IMR-90 (cell line): Measurements from ENCODE around the gene HIGD2A. TPM values are rescaled to one million over a fixed set of nuclear protein-coding genes. Genes with fewer than 3 reads are reported as not detected.

Experiments
- ATAC-seq: fragments of 200-7000 bp; cut with Tn5 transposase; 2 replicates; pipeline ENCODE4 v1.9.1; 2020; ENCODE audit warnings: low read depth, mild to moderate bottlenecking, moderate library complexity
- BruUV-seq: library from RNA; stranded (reverse); fragments of 400-500 nt; replicated peaks from 2 replicates; lab custom pipeline; 2021; lab: Mats Ljungman, UMichigan
- CTCF ChIA-PET: fragments of 300-600 bp; formaldehyde crosslinking; extraction: SDS; loops from one replicate; lab custom pipeline; 2021; ENCODE audit warnings: antibody characterized with exemption; lab: Yijun Ruan, JAX
- POLR2A ChIA-PET: fragments of 300-600 bp; sonication (Branson Sonifier 250); formaldehyde crosslinking; loops from one replicate; lab custom pipeline; 2022; ENCODE audit warnings: antibody characterized with exemption; ENCODE audit not compliant: unreplicated experiment; lab: Charles Lee
- DNase-seq: peaks from one replicate; pipeline ENCODE4 v3.0.0; 2013
- H2AFZ ChIP-seq: replicated peaks from 2 replicates; pipeline ENCODE3; 2013; ENCODE audit warnings: low read length, mild to moderate bottlenecking; ENCODE audit not compliant: poor library complexity
- H2AK5ac ChIP-seq: 2 replicates; pipeline ENCODE4 v1.6.1; 2013; ENCODE audit warnings: low read depth, low read length, inconsistent platforms
- H2AK9ac ChIP-seq: replicated peaks from 2 replicates; pipeline ENCODE3; 2013; ENCODE audit warnings: mild to moderate bottlenecking, low read depth, low read length, moderate library complexity; ENCODE audit not compliant: poor library complexity
- H2BK120ac ChIP-seq: 2 replicates; pipeline ENCODE4 v1.6.1; 2013; ENCODE audit warnings: low read depth, low read length, inconsistent platforms
- H2BK15ac ChIP-seq: 3 replicates; pipeline ENCODE4 v1.6.1; 2013; ENCODE audit warnings: low read depth, low read length, inconsistent platforms
- H2BK20ac ChIP-seq: 2 replicates; pipeline ENCODE4 v1.6.1; 2013; ENCODE audit warnings: low read depth, mild to moderate bottlenecking, inconsistent platforms, low read length, moderate library complexity
- H2BK5ac ChIP-seq: 2 replicates; pipeline ENCODE4 v1.6.1; 2013; ENCODE audit warnings: mild to moderate bottlenecking, low read depth, low read length, inconsistent platforms; ENCODE audit not compliant: poor library complexity, severe bottlenecking
- H3K14ac ChIP-seq: replicated peaks from 2 replicates; pipeline ENCODE4 v1.6.1; 2013; ENCODE audit warnings: low read depth, low read length, inconsistent platforms
- H3K18ac ChIP-seq: 2 replicates; pipeline ENCODE4 v1.6.1; 2013; ENCODE audit warnings: low read depth, low read length, control low read depth
- H3K23ac ChIP-seq: 2 replicates; pipeline ENCODE4 v1.6.1; 2013; ENCODE audit warnings: low read depth, low read length, inconsistent platforms
- H3K27ac ChIP-seq: 2 replicates; pipeline ENCODE4 v1.5.1; 2013; ENCODE audit warnings: mild to moderate bottlenecking, control low read depth, low read length; ENCODE audit not compliant: insufficient read depth
- H3K27me3 ChIP-seq: 2 replicates; pipeline ENCODE4 v1.6.1; 2013; ENCODE audit warnings: low read length; ENCODE audit not compliant: control insufficient read depth, insufficient read depth
- H3K36me3 ChIP-seq: 2 replicates; pipeline ENCODE4 v1.6.1; 2013; ENCODE audit warnings: low read length, mixed read lengths; ENCODE audit not compliant: control insufficient read depth, insufficient read depth
- H3K4ac ChIP-seq: 2 replicates; pipeline ENCODE4 v1.6.1; 2013; ENCODE audit warnings: low read depth, low read length, inconsistent platforms
- H3K4me1 ChIP-seq: 2 replicates; pipeline ENCODE4 v1.6.1; 2013; ENCODE audit warnings: low read length, mixed read lengths; ENCODE audit not compliant: control insufficient read depth, insufficient read depth
- H3K4me2 ChIP-seq: 2 replicates; pipeline ENCODE4 v1.6.1; 2013; ENCODE audit warnings: low read depth, mild to moderate bottlenecking, control low read depth, low read length, moderate library complexity
- H3K4me3 ChIP-seq: 2 replicates; pipeline ENCODE4 v1.5.1; 2013; ENCODE audit warnings: low read depth, mild to moderate bottlenecking, control low read depth, low read length, moderate library complexity; ENCODE audit not compliant: insufficient read depth
- H3K56ac ChIP-seq: 2 replicates; pipeline ENCODE4 v1.6.1; 2013; ENCODE audit warnings: low read length, inconsistent platforms; ENCODE audit not compliant: insufficient read depth; ENCODE audit errors: extremely low read depth
- H3K79me1 ChIP-seq, 2 experiments: 2 replicates each; pipeline ENCODE4 v1.6.1; 2013; ENCODE audit warnings: low read length in 2 of 2, inconsistent platforms in 1 of 2, low read depth in 1 of 2
- H3K9ac ChIP-seq: 2 replicates; pipeline ENCODE4 v1.6.1; 2013; ENCODE audit warnings: low read depth, low read length, control low read depth
- H3K9me1 ChIP-seq: 2 replicates; pipeline ENCODE4 v1.6.1; 2013; ENCODE audit warnings: low read length, inconsistent platforms; ENCODE audit not compliant: insufficient read depth
- H3K9me3 ChIP-seq: 2 replicates; pipeline ENCODE4 v1.6.1; 2013; ENCODE audit warnings: low read length; ENCODE audit not compliant: control insufficient read depth, insufficient read depth
- H4K20me1 ChIP-seq: 2 replicates; pipeline ENCODE4 v1.6.1; 2013; ENCODE audit warnings: low read length, inconsistent platforms; ENCODE audit not compliant: insufficient read depth
- H4K5ac ChIP-seq: 2 replicates; pipeline ENCODE4 v1.6.1; 2013; ENCODE audit warnings: mild to moderate bottlenecking, low read depth, low read length, control low read depth
- H4K8ac ChIP-seq, 2 experiments: 2 replicates each; pipeline ENCODE4 v1.6.1; 2013; ENCODE audit warnings: low read depth in 2 of 2, low read length in 2 of 2, control low read depth in 1 of 2, inconsistent platforms in 1 of 2
- H4K91ac ChIP-seq: 2 replicates; pipeline ENCODE4 v1.6.1; 2013; ENCODE audit warnings: low read depth, low read length, inconsistent platforms; ENCODE audit not compliant: insufficient read depth
- BHLHE40 ChIP-seq: fragments of 150-350 bp; IDR thresholded peaks from 2 replicates; pipeline ENCODE4 v1.6.1; 2016; ENCODE audit warnings: mild to moderate bottlenecking, low read depth, low read length
- CEBPB ChIP-seq: IDR thresholded peaks from 2 replicates; pipeline ENCODE4 v1.6.1; 2012; ENCODE audit warnings: low read depth, low read length, improper control_type of control experiment
- CHD1 ChIP-seq: IDR thresholded peaks from 2 replicates; pipeline ENCODE4 v1.6.1; 2012; ENCODE audit warnings: low read depth, low read length, improper control_type of control experiment
- CTCF ChIP-seq: conservative IDR thresholded peaks from 2 replicates; pipeline ENCODE4 v1.5.1; 2012; ENCODE audit warnings: mild to moderate bottlenecking, low read depth, low read length, improper control_type of control experiment
- ELK1 ChIP-seq: fragments of 150-350 bp; IDR thresholded peaks from 2 replicates; pipeline ENCODE4 v1.6.1; 2016; ENCODE audit warnings: low read depth, mild to moderate bottlenecking, low read length, moderate library complexity, borderline replicate concordance
- FOS ChIP-seq: fragments of 150-350 bp; IDR thresholded peaks from 2 replicates; pipeline ENCODE4 v1.6.1; 2016; ENCODE audit warnings: low read depth, low read length
- MAFK ChIP-seq: IDR thresholded peaks from 2 replicates; pipeline ENCODE4 v1.6.1; 2012; ENCODE audit warnings: low read depth, low read length, improper control_type of control experiment
- MAZ ChIP-seq: IDR thresholded peaks from 2 replicates; pipeline ENCODE4 v1.6.1; 2012; ENCODE audit warnings: low read depth, mild to moderate bottlenecking, low read length, improper control_type of control experiment, moderate library complexity, borderline replicate concordance
- MXI1 ChIP-seq: IDR thresholded peaks from 2 replicates; pipeline ENCODE4 v1.6.1; 2012; ENCODE audit warnings: low read depth, mild to moderate bottlenecking, low read length, moderate library complexity, borderline replicate concordance
- NFE2L2 ChIP-seq: fragments of 150-350 bp; IDR thresholded peaks from 2 replicates; pipeline ENCODE4 v1.6.1; 2016; ENCODE audit warnings: low read depth, mild to moderate bottlenecking, low read length
- POLR2A ChIP-seq: IDR thresholded peaks from 2 replicates; pipeline ENCODE4 v1.6.1; 2012; ENCODE audit warnings: mild to moderate bottlenecking, low read depth, low read length
- RAD21 ChIP-seq: IDR thresholded peaks from 2 replicates; pipeline ENCODE4 v1.6.1; 2012; ENCODE audit warnings: low read length, improper control_type of control experiment
- RCOR1 ChIP-seq: IDR thresholded peaks from 2 replicates; pipeline ENCODE4 v1.6.1; 2012; ENCODE audit warnings: mild to moderate bottlenecking, low read length, improper control_type of control experiment; ENCODE audit not compliant: insufficient replicate concordance
- RFX5 ChIP-seq: IDR thresholded peaks from 2 replicates; pipeline ENCODE4 v1.8.0; 2012; ENCODE audit warnings: low read depth, mild to moderate bottlenecking, low read length, moderate library complexity
- SMC3 ChIP-seq: fragments of 150-350 bp; IDR thresholded peaks from 2 replicates; pipeline ENCODE4 v1.6.1; 2016; ENCODE audit warnings: low read depth, mild to moderate bottlenecking, antibody characterized with exemption, low read length, moderate library complexity
- USF2 ChIP-seq: fragments of 150-350 bp; IDR thresholded peaks from 2 replicates; pipeline ENCODE4 v1.6.1; 2017; ENCODE audit warnings: mild to moderate bottlenecking, antibody characterized with exemption, low read length, low read depth
- WGBS, 2 experiments: methylation state at CpG; one replicate each; pipeline versions ENCODE4 v1.1.5 to v1.1.7; 2013; ENCODE audit warnings: missing lambda C conversion rate in 2 of 2; ENCODE audit not compliant: insufficient read length in 1 of 2; ENCODE audit errors: extremely low coverage in 2 of 2; 5-methylcytosine and 5-hydroxymethylcytosine counted together
- dilution Hi-C: fragments of 300-500 bp; cut with HindIII; formaldehyde crosslinking; loops from one replicate; pipeline ENCODE4 v1.14.3; 2018; ENCODE audit warnings: low sequenced_read_pairs; ENCODE audit not compliant: unreplicated experiment
- in situ Hi-C: fragments of 300-500 bp; cut with MboI; formaldehyde crosslinking; loops from 3 replicates; pipeline ENCODE4 v1.14.3; 2019; ENCODE audit warnings: low sequenced_read_pairs, inconsistent platforms, mixed read lengths
- intact Hi-C: fragments of 100-400 bp; cut with micrococcal nuclease; formaldehyde crosslinking; loops from 2 replicates; pipeline ENCODE4 v1.10.0; 2022
- polyA plus RNA-seq, 3 experiments: library from polyadenylated mRNA; depleted of rRNA; stranded (reverse); fragments of >200 nt; gene quantifications; 2 replicates each; pipeline ENCODE4 v1.2.3, GENCODE V29; 2012; ENCODE audit warnings: low replicate concordance in 1 of 3
- total RNA-seq: library from RNA; depleted of rRNA; stranded (reverse); fragments of >200 nt; gene quantifications from 2 replicates; pipeline ENCODE4 v1.2.3, GENCODE V29; 2012

Gene HIGD2A
- total and polyA plus RNA-seq, 2 of the 4 experiments (the other 2 are of a cell fraction), result 35.0 to 131 TPM

- Histone ChIP-seq H2BK120ac (no peak overlapping the region), H3K18ac (no peak overlapping the region), H4K91ac (no peak overlapping the region), H3K14ac (no peak overlapping the region), H2BK20ac (no peak overlapping the region), H4K5ac (no peak overlapping the region), H3K36me3 (peaks cover 64% of the 10 kb centered on the region), H2AK5ac (no peak overlapping the region), H4K20me1 (peaks cover 50% of the 10 kb centered on the region), H3K9me1 (peaks cover 15% of the 10 kb centered on the region), H3K27me3 (no peaks in the 10 kb centered on the region), H3K56ac (no peak overlapping the region), H3K9ac (no peak overlapping the region), H3K27ac (no peak overlapping the region), H3K79me1 (peaks cover 47 to 59% of the 10 kb centered on the region in 2 experiments), H3K4me1 (0 out of 2 replicates have a peak, but pooled peaks cover 2% of the 10 kb centered on the region), H2BK5ac (no peak overlapping the region), H4K8ac (no peak overlapping the region), H3K4ac (no peak overlapping the region), H2AK9ac (no peak overlapping the region), H2AFZ (no peak overlapping the region), H3K4me3 (no peak overlapping the region), H3K23ac (no peak overlapping the region), H3K9me3 (no peaks in the 10 kb centered on the region), H3K4me2 (no peak overlapping the region), H2BK15ac (no peak overlapping the region)
- no peak for TF ChIP-seq RAD21
- TF ChIP-seq MXI1, result no peak
- no peak for TF ChIP-seq CEBPB
- no peak for TF ChIP-seq ELK1
- no peak for TF ChIP-seq CHD1
- TF ChIP-seq RCOR1, result no peak
- no peak for TF ChIP-seq RFX5
- TF ChIP-seq BHLHE40, result no peak
- TF ChIP-seq SMC3, result no peak
- TF ChIP-seq MAZ, result no peak
- TF ChIP-seq CTCF, result no peak
- TF ChIP-seq POLR2A, result no peak
- no peak for TF ChIP-seq MAFK
- TF ChIP-seq USF2, result no peak
- no peak for TF ChIP-seq NFE2L2
- TF ChIP-seq FOS, result no peak
- no TSS peak for BruUV-seq
- 88% methylated on average over 1 of the region's 4 CpGs; no CpG with 5 or more reads in 1 of the 2 experiments for WGBS, 2 experiments
- dilution Hi-C loops (no loop called here), in situ Hi-C loops (no loop called here), intact Hi-C loops (no loop called here)
- ATAC-seq (no peak), DNase-seq (no peak)
- POLR2A ChIA-PET, result no interaction called here
- CTCF ChIA-PET, result interaction anchor here (0.7 kb wide), 1 partner anchor 10 kb away, joined by 4 read pairs; no protein-coding TSS in a partner anchor
Observed at GRCh38 chr5:176353533-176353932, 35.0 kb upstream of the HIGD2A start.
